Pancreas (tissue), 10 donors: ENCODE data around the gene PGPEP1. TPM values are rescaled to one million over a fixed set of nuclear protein-coding genes. Genes with fewer than 3 reads are reported as not detected.
"Not testable (repeated sequence)": the region's sequence is repeated elsewhere in the genome, so short reads cannot be mapped to it uniquely, and the experiment has no call there.

Experiments used
- ATAC-seq, 4 donors: fragments of 200-7000 bp; cut with Tn5 transposase; one replicate each; pipeline versions ENCODE4 v1.8.0 to v1.9.1; 2020; ENCODE audit warnings: mild to moderate bottlenecking in 4 of 4, moderate library complexity in 4 of 4
- DNase-seq, 6 donors: peaks; one replicate each; pipeline ENCODE4 v3.0.0-alpha.2; 2020
- FAIRE-seq: peaks from 2 replicates; lab custom pipeline; 2012; peaks lifted over from hg19 to GRCh38; lab: Jason Lieb, UNC
- H3K27ac ChIP-seq, 4 donors: fragments of 200-600 bp; sonication (generic); 1 replicate in 3 of 4; 2 replicates in 1 of 4; pipeline versions ENCODE4 v1.5.0 to v1.8.0; 2020
- H3K27me3 ChIP-seq, 4 donors: fragments of 200-600 bp; one replicate each; pipeline ENCODE4 v1.8.0; 2021
- H3K36me3 ChIP-seq, 3 donors: fragments of 200-600 bp; sonication (generic) in 1 of 3; one replicate each; pipeline versions ENCODE4 v1.5.0 to v1.8.0; 2020 to 2021
- H3K4me1 ChIP-seq, 3 donors: fragments of 200-600 bp; one replicate each; pipeline ENCODE4 v1.8.0; 2021
- H3K4me3 ChIP-seq, 4 donors: fragments of 200-600 bp; sonication (generic) in 2 of 4; one replicate each; pipeline versions ENCODE4 v1.5.0 to v1.8.0; 2020 to 2021
- H3K9me3 ChIP-seq, 4 donors: fragments of 200-600 bp; one replicate each; pipeline ENCODE4 v1.8.0; 2021
- WGBS, 2 donors: extraction: QIAGEN DNeasy Blood & Tissue Kit; methylation state at CpG; one replicate each; pipeline ENCODE4 v1.1.7; 2013; 5-methylcytosine and 5-hydroxymethylcytosine counted together
- intact Hi-C, 3 donors: fragments of 100-400 bp; cut with DNase I; formaldehyde crosslinking; loops; one replicate each; pipeline versions ENCODE4 v1.11.1 to v1.14.2; 2022
- polyA plus RNA-seq, 2 donors: library from polyadenylated mRNA; stranded (reverse); fragments of 200-250 nt; gene quantifications; one replicate each; pipeline ENCODE4 v1.2.3, GENCODE V29; 2013
- total RNA-seq, 6 donors: library from RNA; stranded (reverse); fragmentation: NEBNext Ultra II Directional in 4 of 6; extraction: Animal tissue kit (Norgen Biotek cat#: 25700) in 4 of 6; gene quantifications; one replicate each; pipeline versions ENCODE4 v1.2.1 to v1.2.4, GENCODE V29; 2021 to 2023
- TF ChIP-seq, protein P1 (sequence below), 4 donors: fragments of 200-600 bp; sonication (generic) in 3 of 4; IDR thresholded peaks; one replicate each; pipeline versions ENCODE4 v1.5.0 to v1.8.0; 2021; ENCODE audit warnings: antibody characterized with exemption in 4 of 4
- donor health status: healthy with polysubstance abuse.
- donor health status: DM: no; HTN: no; CAD: no; lungs with moderate emphysema.
- donor health status: DM: no; HTN: no; CAD: no.
- donor health status: control.
- donor health status: control.
- donor health status: Bipolar disorder and iron deficiency.
- donor health status: DM: yes; HTN: yes; CAD: no.
- donor health status: DM: no; HTN: no; CAD: no.
- donor health status: DM: no; HTN: no; CAD: no.
- donor health status: DM: yes; HTN: yes; CAD: no.

PGPEP1 gene
- total and polyA plus RNA-seq, 8 donors, result 10.4 to 44.4 (median 36.7) TPM

DNA sequence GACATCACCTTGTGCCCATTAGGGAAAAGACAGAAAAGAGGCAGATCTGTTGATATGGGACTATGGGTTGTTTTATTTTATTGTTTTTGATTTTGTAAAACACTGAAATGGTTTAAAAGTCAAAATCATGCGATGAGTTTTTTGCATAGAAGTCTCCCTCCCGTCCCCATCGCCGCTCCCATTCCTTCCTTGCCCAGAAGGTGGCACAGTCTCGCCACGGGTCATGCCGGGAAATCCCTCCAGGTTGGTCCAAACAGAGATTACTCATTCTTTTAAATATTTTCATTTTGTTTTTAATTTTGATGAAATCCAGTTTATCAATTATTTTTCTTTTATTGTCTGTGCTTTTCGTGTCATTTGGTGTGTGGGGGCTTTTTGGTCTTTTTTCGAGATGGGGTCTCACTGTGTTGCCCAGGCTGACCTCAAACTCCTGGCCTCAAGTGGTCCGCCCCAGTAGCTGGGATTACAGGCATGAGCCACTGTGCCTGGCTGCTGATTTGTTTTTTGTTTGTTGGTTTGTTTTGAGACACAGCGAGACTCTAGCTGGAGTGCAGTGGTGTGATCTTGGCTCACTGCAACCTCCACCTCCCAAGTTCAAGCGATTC, 9.2 kb downstream of the PGPEP1 start:
- no peak overlapping the region for H3K27ac ChIP-seq
- no peaks in the 10 kb centered on the region for H3K36me3 ChIP-seq
- DNase-seq, result peak in 5 of 6 donors; percentile 51 to 84 (median 73)
- no peaks in the 10 kb centered on the region for H3K9me3 ChIP-seq
- 38 to 40% methylated on average over 12 of the region's 12 CpGs for WGBS, 2 donors
- intact Hi-C loops, result loop anchor here (5.0 kb wide), 2 partner anchors 43 to 63 kb away; no protein-coding TSS in a partner anchor
- H3K27me3 ChIP-seq, result no peaks in the 10 kb centered on the region
- TF ChIP-seq, protein P1, sequence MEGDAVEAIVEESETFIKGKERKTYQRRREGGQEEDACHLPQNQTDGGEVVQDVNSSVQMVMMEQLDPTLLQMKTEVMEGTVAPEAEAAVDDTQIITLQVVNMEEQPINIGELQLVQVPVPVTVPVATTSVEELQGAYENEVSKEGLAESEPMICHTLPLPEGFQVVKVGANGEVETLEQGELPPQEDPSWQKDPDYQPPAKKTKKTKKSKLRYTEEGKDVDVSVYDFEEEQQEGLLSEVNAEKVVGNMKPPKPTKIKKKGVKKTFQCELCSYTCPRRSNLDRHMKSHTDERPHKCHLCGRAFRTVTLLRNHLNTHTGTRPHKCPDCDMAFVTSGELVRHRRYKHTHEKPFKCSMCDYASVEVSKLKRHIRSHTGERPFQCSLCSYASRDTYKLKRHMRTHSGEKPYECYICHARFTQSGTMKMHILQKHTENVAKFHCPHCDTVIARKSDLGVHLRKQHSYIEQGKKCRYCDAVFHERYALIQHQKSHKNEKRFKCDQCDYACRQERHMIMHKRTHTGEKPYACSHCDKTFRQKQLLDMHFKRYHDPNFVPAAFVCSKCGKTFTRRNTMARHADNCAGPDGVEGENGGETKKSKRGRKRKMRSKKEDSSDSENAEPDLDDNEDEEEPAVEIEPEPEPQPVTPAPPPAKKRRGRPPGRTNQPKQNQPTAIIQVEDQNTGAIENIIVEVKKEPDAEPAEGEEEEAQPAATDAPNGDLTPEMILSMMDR (IDR thresholded peaks at IDR 0.05), result peak; percentile 49 to 84 (median 66)
- H3K4me1 ChIP-seq, result no peaks in the 10 kb centered on the region
- no peak for FAIRE-seq
- peak; percentile 77 to 93 (median 91) for ATAC-seq
- no peak overlapping the region for H3K4me3 ChIP-seq

DNA sequence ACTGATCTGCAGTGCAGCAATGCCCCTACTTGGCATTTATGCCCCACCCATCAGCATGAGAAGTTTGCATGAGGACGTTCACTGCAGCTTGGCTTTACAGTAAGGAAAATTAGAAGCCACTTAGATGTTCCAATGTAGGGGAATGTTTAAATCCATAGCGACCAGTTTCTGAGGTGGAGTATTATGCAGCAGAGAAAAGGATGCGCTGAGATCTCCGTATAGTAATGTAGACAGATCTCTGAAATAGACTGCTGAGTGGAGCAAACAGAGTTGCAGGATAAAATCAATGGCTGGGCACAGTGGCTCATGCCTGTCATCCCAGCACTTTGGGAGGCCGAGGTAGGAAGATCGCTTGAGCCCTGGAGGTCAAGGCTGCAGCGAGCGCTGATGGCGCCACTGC, 10.1 kb downstream of the PGPEP1 start:
- intact Hi-C loops, result no loop called here
- no peaks in the 10 kb centered on the region for H3K9me3 ChIP-seq
- 83 to 84% methylated on average over 9 of the region's 9 CpGs for WGBS, 2 donors
- no peak overlapping the region for H3K27ac ChIP-seq
- no peaks in the 10 kb centered on the region for H3K4me1 ChIP-seq
- FAIRE-seq (no peak), DNase-seq (no peak), ATAC-seq (no peak)
- no peaks in the 10 kb centered on the region for H3K27me3 ChIP-seq
- no peaks in the 10 kb centered on the region for H3K36me3 ChIP-seq
- no peak overlapping the region for H3K4me3 ChIP-seq
- TF ChIP-seq, protein P1 (IDR thresholded peaks at IDR 0.05), result no peak

DNA sequence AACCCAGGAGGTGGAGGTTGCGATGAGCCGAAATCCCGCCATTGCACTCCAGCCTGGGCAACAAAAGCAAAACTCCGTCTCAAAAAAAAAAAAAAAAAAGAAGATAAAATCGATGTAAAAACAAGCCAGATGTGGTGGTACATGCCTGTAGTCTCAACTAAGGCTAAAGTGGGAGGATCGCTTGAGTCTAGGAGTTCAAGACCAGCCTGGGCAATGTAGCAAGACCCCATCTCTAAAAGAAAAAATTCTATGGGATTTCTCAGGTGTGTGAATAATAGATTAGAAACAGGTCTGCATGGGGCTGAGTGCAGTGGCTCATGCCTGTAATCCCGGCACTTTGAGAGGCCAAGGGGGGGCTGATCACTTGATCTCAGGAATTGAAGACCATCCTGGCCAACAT, 11.1 kb downstream of the PGPEP1 start:
- WGBS, 2 donors, result 90 to 92% methylated on average over 7 of the region's 7 CpGs
- Histone ChIP-seq H3K36me3 (peaks cover 0 to 8% (median 4%) of the 10 kb centered on the region in 3 donors), H3K27me3 (no peaks in the 10 kb centered on the region), H3K4me3 (no peak overlapping the region), H3K9me3 (no peaks in the 10 kb centered on the region), H3K4me1 (no peaks in the 10 kb centered on the region), H3K27ac (no peak overlapping the region)
- TF ChIP-seq, protein P1 (IDR thresholded peaks at IDR 0.05), result no peak
- DNase-seq, result no peak
- no peak for FAIRE-seq
- intact Hi-C loops, result no loop called here
- no peak for ATAC-seq

DNA sequence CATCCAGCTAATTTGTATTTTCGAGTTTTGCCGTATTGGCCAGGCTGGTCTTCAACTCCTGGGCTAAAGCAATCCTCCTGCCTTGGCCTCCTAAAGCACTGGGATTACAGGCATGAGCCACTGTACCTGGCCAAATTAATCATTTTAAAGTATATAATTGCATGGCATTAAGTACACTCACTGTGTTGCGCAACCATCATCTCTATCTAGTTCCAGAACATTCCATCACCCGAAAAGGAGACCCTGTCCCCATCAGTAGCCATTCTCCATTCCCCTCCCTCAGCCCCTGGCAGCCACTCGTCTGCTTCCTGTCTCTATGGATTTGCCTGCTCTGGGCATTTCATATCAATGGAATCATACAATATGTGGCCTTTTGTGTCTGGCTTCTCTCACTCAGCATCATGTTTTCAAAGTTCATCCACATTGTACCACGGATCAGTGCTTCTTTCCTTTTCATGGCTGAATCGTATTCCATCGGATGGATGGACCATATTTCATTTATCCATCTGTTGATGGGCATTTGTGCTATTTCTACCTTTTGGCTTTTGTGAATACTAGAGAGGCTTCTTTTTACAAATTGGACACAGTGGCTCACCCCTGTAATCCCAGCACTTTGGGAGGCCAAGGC, 13.1 kb downstream of the PGPEP1 start:
- ATAC-seq, result no peak
- Histone ChIP-seq H3K36me3 (peaks cover 0 to 18% (median 4%) of the 10 kb centered on the region in 3 donors), H3K27me3 (no peaks in the 10 kb centered on the region), H3K4me1 (peaks cover 0 to 10% (median 8%) of the 10 kb centered on the region in 3 donors), H3K9me3 (no peaks in the 10 kb centered on the region), H3K27ac (no peak overlapping the region), H3K4me3 (no peak overlapping the region)
- FAIRE-seq, result no peak
- TF ChIP-seq, protein P1 (IDR thresholded peaks at IDR 0.05), result no peak
- WGBS, 2 donors, result 91% methylated on average over 8 of the region's 8 CpGs
- no peak for DNase-seq
- intact Hi-C loops, result no loop called here

DNA sequence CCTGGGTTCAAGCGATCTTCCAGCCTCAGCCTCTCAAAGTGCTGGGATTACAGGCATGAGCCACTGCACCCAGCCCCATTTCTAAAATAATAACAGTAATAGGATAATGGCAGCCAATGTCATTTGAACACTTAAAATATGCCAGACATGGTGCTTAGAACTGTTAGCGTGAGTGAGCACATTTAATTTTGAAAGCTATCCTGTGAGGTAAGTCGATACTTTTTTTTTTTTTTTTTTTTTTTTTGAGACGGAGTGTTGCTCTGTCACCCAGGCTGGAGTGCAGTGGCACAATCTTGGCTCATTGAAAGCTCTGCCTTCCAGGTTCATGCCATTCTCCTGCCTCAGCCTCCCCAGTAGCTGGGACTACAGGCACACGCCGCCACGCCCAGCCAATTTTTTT, 14.3 kb downstream of the PGPEP1 start:
- H3K4me1 ChIP-seq, H3K27ac ChIP-seq, FAIRE-seq, H3K4me3 ChIP-seq, intact Hi-C loops, DNase-seq, H3K9me3 ChIP-seq, ATAC-seq, H3K27me3 ChIP-seq: not testable (repeated sequence)
- WGBS, 2 donors, result 98% methylated on average over 6 to 7 of the region's 7 CpGs
- H3K36me3 ChIP-seq, result peaks cover 0 to 23% (median 4%) of the 10 kb centered on the region in 3 donors
